Measurements from ENCODE around the gene DHH.

The DHH gene

GRCh38 chr12:49051777-49052438, 42.7 kb downstream of the DHH start:
- in situ Hi-C loops (cut with MboI; ENCODE audit: low sequenced_read_pairs): no loop called here

GRCh38 chr12:49051373-49051764, 43.2 kb downstream of the DHH start:
- in situ Hi-C loops (cut with MboI; ENCODE audit: low sequenced_read_pairs): no loop called here

GRCh38 chr12:49050507-49051372, 43.9 kb downstream of the DHH start:
- in situ Hi-C loops (cut with MboI; ENCODE audit: low sequenced_read_pairs): no loop called here

- in situ Hi-C loops (cut with MboI; ENCODE audit: low sequenced_read_pairs): no loop called here
Measured at GRCh38 chr12:49049566-49050224, 44.9 kb downstream of the DHH start.

GRCh38 chr12:49048953-49049352, 45.6 kb downstream of the DHH start:
- in situ Hi-C loops (cut with MboI; ENCODE audit: low sequenced_read_pairs): no loop called here

- in situ Hi-C loops (cut with MboI; ENCODE audit: low sequenced_read_pairs): no loop called here
Measured at GRCh38 chr12:49046129-49046895, 48.3 kb downstream of the DHH start.

- in situ Hi-C loops (cut with MboI; ENCODE audit: low sequenced_read_pairs): no loop called here
Measured at GRCh38 chr12:49044660-49045059, 49.9 kb downstream of the DHH start.

GRCh38 chr12:49043856-49044258, 50.7 kb downstream of the DHH start:
- in situ Hi-C loops (cut with MboI; ENCODE audit: low sequenced_read_pairs): no loop called here

GRCh38 chr12:49043241-49043640, 51.4 kb downstream of the DHH start:
- in situ Hi-C loops (cut with MboI; ENCODE audit: low sequenced_read_pairs): no loop called here

GRCh38 chr12:49041881-49042484, 52.6 kb downstream of the DHH start:
- in situ Hi-C loops (cut with MboI; ENCODE audit: low sequenced_read_pairs): no loop called here

- in situ Hi-C loops (cut with MboI; ENCODE audit: low sequenced_read_pairs): no loop called here
Measured at GRCh38 chr12:49041036-49041880, 53.3 kb downstream of the DHH start.

- in situ Hi-C loops (cut with MboI; ENCODE audit: low sequenced_read_pairs): no loop called here
Measured at GRCh38 chr12:49040364-49040855, 54.2 kb downstream of the DHH start.

GRCh38 chr12:49039421-49040363, 54.9 kb downstream of the DHH start:
- in situ Hi-C loops (cut with MboI; ENCODE audit: low sequenced_read_pairs): no loop called here

GRCh38 chr12:49038291-49038955, 56.2 kb downstream of the DHH start:
- in situ Hi-C loops (cut with MboI; ENCODE audit: low sequenced_read_pairs): no loop called here

- in situ Hi-C loops (cut with MboI; ENCODE audit: low sequenced_read_pairs): no loop called here
Measured at GRCh38 chr12:49037947-49038237, 56.7 kb downstream of the DHH start.

GRCh38 chr12:49037111-49037946, 57.3 kb downstream of the DHH start:
- in situ Hi-C loops (cut with MboI; ENCODE audit: low sequenced_read_pairs): no loop called here
